Measurements from ENCODE around the gene FAM162B. TPM values are rescaled to one million over a fixed set of nuclear protein-coding genes. Genes with fewer than 3 reads are reported as not detected.

The FAM162B gene
- not detected for total RNA-seq

DNA sequence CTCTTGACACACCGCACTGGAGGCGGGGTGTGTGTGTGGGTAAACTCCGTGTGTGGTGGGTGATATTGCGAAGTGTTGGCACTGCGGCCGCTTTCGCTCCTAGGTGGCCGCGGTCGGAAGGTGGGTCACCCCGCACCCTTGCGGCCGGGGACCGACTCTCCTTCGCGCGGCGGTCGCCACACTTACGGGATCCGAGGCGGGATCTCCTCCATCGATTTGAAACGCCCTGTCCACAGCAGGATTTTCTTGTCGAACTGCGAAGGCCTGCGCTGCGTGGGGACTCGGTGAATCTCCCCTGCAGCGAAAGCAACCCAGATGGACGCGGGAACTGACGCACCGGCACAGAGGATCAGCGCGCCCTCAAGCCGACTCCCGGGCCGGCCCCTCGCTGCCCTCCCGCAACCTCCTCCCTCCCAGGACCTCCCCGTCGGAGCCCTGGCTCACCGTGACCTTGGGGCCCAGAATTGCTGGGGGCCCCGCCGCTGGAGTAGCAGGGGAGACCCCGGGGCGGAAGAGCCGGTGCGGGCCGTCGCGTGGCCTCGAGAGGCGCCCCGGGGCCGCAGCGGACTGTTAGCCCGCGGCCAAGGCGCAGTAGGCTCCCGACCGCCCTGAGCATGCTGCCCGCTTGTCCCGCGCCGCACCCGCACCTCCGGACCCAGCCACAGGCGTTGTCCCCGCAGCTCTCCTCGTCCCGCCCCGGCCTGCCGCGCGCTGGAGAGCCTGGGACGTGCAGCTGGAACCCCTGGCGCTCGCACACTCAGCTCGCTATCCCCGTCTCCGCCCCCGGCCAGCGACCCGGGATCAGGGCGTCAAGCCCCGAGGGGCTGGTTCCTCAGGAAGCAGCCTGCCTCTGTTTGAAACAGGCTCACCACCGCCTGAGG lies at the start of gene FAM162B:
Gene FAM162B (minus strand): TSS at position 759 of the 881 bp plus-strand sequence. CDS start 143 bp downstream, at position 616.
- ATAC-seq: peak; percentile 46 to 65
- no peak within 1 kb of the TSS for H3K27ac Mint-ChIP-seq
- H3K9me3 Mint-ChIP-seq: no peaks in the 10 kb centered on the region
- DNase-seq (ENCODE audit: low spot score in 2 of 2): peak in 1 of 2 donors; percentile 10
- H3K36me3 Mint-ChIP-seq: peaks cover 8 to 12% of the 10 kb centered on the region in 2 donors

DNA sequence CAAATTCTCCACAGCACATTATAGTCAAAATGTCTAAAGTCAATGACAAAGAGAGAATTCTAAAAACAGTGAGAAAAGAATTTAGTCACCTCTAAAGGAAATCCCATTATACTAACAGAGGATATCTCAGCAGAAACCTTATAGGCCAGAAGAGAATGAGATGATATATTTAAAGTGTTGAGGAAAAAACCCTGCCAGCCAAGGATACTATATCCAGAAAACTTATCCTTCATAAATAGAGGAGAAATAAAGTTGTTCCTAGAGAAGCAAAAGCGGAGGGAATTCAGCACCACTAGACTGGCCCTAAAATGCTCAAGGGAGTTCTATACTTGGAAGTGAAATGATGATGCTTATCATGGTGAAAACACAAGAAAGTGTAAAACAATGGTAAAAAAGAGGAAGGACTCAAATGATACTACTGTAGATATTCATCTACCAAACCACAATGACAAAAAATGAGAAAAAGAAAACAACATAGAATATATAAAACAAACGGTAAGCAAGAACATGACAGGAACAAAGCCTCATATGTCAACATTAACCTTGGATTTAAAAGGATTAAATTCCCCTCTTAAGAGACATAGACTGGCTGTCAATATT lies 46.6 kb upstream of the FAM162B start:
- Mint-ChIP-seq H3K36me3 (peaks cover 0 to 7% of the 10 kb centered on the region in 2 donors), H3K27ac (no peak overlapping the region), H3K9me3 (peaks cover 13 to 18% of the 10 kb centered on the region in 2 donors)
- DNase-seq (ENCODE audit: low spot score in 2 of 2) (no peak), ATAC-seq (no peak)

DNA sequence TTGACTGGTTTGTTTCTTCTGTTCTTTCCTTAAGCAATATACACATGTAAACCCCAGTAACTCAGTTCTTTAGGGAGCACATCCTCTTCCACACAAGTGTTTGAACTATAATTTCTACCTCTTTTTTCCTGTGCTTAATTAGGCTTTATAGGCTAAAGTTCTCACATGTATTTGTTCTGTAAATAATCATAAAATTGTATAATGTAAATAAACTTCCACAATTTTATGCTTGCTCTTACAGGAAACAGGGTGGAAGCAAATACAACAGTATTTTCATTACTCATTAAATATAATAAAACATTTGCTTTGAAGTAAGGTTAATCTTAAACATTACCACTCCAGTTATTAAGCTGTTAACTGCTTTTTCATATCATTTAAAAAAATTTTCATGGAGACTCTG lies 36.5 kb upstream of the FAM162B start:
- Mint-ChIP-seq H3K9me3 (no peaks in the 10 kb centered on the region), H3K27ac (no peak overlapping the region), H3K36me3 (no peaks in the 10 kb centered on the region)
- no peak for ATAC-seq
- no peak for DNase-seq (ENCODE audit: low spot score in 2 of 2)

DNA sequence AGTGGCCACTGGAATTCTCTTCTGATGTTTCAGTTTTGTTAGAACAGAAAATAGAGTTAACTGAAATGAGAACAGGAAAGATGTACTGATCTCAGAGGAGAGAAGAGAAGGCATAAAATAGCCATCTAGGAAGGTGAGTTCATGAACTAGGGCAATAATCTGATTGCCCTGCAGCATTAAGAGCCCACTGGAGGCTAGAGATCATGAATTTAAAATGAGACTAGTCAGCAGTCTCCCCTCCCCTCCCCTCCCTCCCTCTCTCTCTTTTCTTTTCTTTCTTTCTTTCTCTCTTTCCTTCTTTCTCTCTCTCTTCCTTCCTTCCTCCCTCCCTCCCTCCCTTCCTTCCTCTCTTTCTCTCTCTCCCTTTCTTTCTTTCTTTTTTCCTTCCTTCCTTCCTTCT lies 34.4 kb upstream of the FAM162B start:
- no peak overlapping the region for H3K27ac Mint-ChIP-seq
- no peak for DNase-seq (ENCODE audit: low spot score in 2 of 2)
- no peak for ATAC-seq
- no peaks in the 10 kb centered on the region for H3K36me3 Mint-ChIP-seq
- H3K9me3 Mint-ChIP-seq: no peaks in the 10 kb centered on the region

DNA sequence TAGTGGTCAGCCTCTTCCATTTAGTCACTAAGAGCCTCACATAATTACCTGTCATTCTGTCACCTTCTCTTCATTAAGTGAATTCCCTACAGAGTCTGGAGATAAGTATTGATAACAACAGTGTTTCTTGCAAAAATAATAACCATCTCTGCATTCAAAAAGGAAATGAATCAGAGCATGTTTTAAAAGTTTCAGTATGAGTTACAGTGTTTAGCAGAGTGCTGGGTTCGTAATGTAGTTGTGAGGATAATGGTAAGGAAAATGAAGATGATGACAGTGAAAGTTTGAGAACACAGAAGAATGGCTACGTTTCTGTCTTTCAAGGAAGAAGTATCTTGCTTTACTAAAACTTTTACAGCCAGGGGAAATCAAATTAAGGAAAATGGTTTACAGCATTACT lies 32.1 kb upstream of the FAM162B start:
- peak in 1 of 2 donors; percentile 60 for ATAC-seq
- DNase-seq (ENCODE audit: low spot score in 2 of 2): no peak
- Mint-ChIP-seq H3K9me3 (no peaks in the 10 kb centered on the region), H3K27ac (no peak overlapping the region), H3K36me3 (no peaks in the 10 kb centered on the region)

DNA sequence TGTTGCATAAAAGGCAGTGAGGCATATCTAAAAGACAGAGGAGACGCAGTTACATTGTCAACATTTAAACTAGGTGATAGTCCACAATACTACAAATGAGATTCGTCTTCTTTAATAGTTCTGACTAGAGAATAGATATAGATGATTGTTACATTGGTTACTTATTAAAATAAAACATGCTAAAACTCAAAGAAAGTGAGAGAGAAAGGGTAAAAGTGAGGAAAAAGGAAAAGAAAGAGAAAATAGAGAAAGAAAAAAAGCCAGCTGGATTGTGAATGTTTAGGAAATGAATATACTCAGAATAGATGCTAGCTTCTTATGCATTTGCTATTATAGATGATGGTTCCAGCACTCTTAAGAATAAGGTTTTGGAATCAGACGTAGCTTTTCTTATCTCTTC lies 27.7 kb upstream of the FAM162B start:
- ATAC-seq (no peak), DNase-seq (ENCODE audit: low spot score in 2 of 2) (no peak)
- Mint-ChIP-seq H3K27ac (no peak overlapping the region), H3K36me3 (no peaks in the 10 kb centered on the region), H3K9me3 (no peaks in the 10 kb centered on the region)

DNA sequence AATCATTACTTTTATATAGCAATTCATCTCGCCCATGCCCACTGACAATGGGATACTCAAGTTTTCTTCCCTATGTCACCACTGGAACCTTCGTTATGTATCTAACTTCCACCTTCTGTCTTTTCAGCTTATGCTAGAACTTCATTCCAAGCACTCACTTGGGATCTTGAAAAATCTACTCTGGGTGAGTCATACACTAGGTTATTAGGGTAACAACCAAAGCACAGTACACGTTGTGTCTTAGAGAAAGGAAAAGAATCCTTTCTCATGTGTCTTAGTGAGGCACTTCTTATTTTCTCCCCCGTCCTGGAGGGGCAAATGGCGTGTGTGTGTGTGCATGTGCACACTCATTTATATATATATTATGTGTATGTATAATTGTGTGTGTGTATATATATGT lies 18.3 kb upstream of the FAM162B start:
- H3K9me3 Mint-ChIP-seq: no peaks in the 10 kb centered on the region
- H3K27ac Mint-ChIP-seq: no peak overlapping the region
- ATAC-seq (no peak), DNase-seq (ENCODE audit: low spot score in 2 of 2) (no peak)
- H3K36me3 Mint-ChIP-seq: no peaks in the 10 kb centered on the region

DNA sequence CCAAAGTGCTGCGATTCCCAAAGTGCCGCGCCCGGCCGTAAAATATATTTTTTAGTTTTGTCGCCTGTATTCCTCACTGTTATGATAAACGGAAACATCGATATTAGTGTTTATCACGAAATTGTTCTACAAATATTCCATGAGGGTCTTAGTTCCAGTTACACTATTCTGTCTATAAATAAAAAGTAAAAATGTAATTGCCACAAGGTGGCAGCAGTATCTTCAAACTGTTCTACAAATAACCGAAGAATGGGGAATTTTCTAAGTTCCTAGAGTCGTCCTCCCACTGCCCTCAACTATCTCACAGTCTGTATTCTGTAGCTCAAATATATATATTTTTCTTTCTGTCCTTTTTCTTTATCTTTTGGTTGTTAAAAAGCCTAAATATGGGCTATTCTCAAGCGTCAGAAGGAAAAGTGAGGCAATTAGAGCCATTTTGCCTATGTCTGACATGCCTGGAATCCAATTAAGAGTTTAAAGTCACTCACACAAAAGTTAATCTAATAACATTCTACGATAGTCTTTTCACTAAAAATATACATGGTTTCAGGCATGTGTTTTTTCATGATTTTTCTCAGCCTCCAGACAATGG lies 14.2 kb upstream of the FAM162B start:
- DNase-seq (ENCODE audit: low spot score in 2 of 2) (no peak), ATAC-seq (no peak)
- Mint-ChIP-seq H3K27ac (no peak overlapping the region), H3K36me3 (no peaks in the 10 kb centered on the region), H3K9me3 (no peaks in the 10 kb centered on the region)

DNA sequence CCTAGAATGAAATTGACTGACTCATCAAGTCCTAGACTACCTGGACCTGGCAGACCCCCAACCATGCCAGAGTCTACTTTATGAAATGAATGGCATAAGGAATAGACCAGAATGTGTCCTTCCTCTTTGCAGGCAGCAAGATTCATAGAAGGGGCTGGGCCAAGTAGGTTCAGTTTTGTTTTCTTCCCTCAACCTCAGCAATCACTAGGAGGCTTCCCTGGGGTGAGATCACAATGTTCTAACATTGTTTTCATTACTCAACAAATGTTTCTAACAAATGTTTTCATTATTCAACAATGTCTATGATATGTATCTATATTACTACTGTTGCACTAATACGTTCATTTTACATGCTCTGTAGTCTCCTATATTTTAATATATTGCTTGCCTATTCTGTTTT lies 8.4 kb upstream of the FAM162B start:
- ATAC-seq (no peak), DNase-seq (ENCODE audit: low spot score in 2 of 2) (no peak)
- Mint-ChIP-seq H3K36me3 (no peaks in the 10 kb centered on the region), H3K9me3 (no peaks in the 10 kb centered on the region), H3K27ac (no peak overlapping the region)

DNA sequence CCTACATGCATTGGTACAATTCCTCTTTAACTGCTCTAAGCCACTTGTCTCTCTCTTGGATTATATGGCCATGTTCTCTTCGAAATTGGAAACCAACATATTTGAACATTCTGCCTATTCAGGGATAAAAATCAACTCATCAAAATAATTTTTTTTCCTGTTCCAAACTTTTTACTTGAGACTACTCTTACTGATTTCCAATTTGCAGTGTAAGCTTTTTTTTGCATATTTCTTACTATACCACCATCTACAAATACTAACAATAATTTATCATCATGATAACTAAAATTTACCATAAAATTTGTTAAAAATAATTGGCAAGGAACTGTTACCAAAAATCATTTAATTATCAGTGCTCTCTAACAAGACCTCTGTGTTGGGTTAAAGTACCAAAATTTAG lies 6.9 kb upstream of the FAM162B start:
- no peaks in the 10 kb centered on the region for H3K9me3 Mint-ChIP-seq

DNA sequence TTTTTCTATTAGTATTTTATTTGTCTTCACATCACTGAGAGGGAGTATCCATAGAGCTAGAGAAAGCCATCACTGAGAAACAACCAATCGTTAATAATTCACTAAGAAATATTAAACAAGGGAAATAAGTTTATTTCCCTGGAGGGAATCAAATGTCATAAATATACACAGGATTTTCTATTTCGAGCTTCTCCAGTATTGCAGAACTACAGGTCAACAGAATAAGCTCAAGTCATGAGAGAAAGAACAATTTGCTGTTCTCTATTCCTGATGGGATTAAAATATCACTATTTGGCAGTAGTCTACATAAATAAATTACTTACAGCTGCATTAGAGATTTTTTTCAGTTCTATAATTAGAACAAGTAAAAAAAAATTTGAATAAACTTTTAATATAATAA lies 2.2 kb upstream of the FAM162B start:
- Mint-ChIP-seq H3K9me3 (no peaks in the 10 kb centered on the region), H3K27ac (no peak overlapping the region), H3K36me3 (peaks cover 8 to 12% of the 10 kb centered on the region in 2 donors)
- DNase-seq (ENCODE audit: low spot score in 2 of 2) (no peak), ATAC-seq (no peak)

More for the DNA sequence above, 6.9 kb upstream of the FAM162B start:
- ATAC-seq (no peak), DNase-seq (ENCODE audit: low spot score in 2 of 2) (no peak)
- no peaks in the 10 kb centered on the region for H3K36me3 Mint-ChIP-seq
- no peak overlapping the region for H3K27ac Mint-ChIP-seq

DNA sequence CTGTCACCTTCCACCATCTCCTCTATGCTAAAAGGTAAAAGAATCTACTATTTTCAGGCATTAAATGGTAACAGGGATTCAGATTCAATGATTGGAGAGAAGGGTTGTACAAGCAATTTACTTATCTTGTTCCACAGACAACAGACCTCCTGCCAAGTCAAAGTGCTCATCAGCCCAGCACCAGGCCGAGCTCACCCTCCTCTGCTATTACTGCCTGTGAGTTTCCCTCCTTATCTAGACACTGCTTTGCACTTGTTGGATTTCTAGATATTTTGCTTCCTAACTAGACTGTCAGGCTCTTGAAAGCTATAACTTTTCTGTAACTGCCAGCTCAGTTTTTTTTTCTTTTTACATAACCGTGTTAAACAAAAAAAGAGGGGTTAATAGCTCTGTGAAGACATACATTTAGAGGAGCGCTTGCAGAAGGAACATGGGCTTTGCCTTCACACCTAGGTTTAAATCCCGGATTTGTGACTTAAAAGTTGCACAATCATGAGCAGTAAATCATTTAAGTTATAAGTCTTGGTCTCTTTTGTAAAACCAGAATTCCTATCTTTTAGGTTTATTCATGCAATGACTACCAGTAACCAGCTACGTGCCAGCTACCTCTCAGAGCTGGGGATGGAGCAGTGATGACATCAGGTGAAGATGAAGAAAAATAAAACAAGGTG lies 1.1 kb upstream of the FAM162B start:
- H3K9me3 Mint-ChIP-seq: no peaks in the 10 kb centered on the region
- H3K27ac Mint-ChIP-seq: no peak overlapping the region
- DNase-seq (ENCODE audit: low spot score in 2 of 2) (no peak), ATAC-seq (no peak)
- H3K36me3 Mint-ChIP-seq: peaks cover 8 to 12% of the 10 kb centered on the region in 2 donors

DNA sequence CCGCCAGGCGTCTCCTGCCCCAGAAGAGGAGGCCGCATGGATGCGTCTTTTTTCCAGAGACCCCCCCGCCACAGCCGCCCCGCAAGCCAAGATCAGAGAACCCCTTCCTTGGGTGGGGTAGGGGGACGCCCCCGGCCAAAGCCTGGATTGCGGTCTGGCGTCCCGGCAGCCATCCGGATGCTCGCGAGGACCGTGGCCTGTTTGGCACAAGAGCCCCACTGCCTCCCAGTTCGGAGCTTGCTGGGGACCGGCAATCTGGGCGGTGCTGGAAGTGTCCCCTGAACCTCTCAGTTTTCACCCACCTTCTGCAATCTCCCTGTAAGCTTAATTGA lies 924 bp downstream of the FAM162B start:
- DNase-seq (ENCODE audit: low spot score in 2 of 2): no peak
- Mint-ChIP-seq H3K36me3 (peaks cover 8 to 12% of the 10 kb centered on the region in 2 donors), H3K27ac (no peak overlapping the region), H3K9me3 (no peaks in the 10 kb centered on the region)
- ATAC-seq: no peak

DNA sequence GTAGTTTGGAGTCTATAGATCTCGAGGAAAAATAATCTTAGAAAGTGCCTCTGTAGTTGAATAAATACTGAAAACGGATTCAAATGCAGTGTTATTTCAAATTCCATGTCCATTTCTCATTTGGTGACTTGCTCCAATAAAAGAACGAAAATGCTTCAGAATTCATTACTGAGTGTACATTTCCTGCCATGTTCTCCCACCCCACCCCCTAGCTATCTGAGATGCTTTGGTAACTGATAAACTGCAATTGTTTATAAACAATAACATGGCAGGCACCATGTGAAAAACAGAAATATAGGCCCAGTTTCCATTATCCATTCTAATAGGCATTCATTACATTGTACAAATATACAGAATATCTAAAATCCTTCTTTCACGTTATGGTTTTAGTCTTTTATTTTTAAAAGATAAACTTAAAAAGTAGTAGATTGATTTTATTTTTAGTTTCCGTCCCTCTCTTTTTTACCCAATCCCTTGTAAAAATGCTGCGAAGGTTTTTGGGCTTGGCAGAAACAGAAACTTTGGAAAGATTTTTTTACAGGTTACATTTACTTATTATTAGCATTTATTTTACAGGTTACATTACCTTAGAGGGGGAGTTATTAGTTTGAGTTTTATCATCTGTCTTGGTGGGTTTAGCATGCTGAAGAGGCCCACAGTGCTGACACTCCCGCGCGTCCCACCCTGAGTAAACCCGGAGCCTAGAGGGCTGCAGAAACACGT lies 1.5 kb downstream of the FAM162B start:
- Mint-ChIP-seq H3K27ac (no peak overlapping the region), H3K9me3 (no peaks in the 10 kb centered on the region), H3K36me3 (peaks cover 8 to 12% of the 10 kb centered on the region in 2 donors)
- ATAC-seq (no peak), DNase-seq (ENCODE audit: low spot score in 2 of 2) (no peak)

DNA sequence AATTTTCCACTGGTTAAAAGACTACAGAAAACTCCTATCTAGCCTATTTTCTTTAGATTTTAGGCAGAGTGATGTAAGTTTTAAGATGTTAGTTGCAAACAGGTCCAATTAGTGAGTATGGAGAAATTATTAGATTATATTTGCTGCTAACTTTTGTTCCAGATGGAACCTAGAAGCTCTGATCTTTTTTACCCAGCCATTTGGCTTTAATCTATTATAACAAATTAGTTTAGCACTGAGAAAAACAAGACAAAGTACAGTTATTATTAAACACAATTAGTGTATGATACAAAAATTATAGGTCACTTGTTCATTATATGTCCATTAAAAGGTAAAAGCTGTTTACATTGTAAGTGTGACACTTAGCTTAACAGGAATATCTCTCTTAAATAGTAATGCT lies 2.5 kb downstream of the FAM162B start:
- ATAC-seq (no peak), DNase-seq (ENCODE audit: low spot score in 2 of 2) (no peak)
- Mint-ChIP-seq H3K9me3 (no peaks in the 10 kb centered on the region), H3K36me3 (peaks cover 8 to 12% of the 10 kb centered on the region in 2 donors), H3K27ac (no peak overlapping the region)

DNA sequence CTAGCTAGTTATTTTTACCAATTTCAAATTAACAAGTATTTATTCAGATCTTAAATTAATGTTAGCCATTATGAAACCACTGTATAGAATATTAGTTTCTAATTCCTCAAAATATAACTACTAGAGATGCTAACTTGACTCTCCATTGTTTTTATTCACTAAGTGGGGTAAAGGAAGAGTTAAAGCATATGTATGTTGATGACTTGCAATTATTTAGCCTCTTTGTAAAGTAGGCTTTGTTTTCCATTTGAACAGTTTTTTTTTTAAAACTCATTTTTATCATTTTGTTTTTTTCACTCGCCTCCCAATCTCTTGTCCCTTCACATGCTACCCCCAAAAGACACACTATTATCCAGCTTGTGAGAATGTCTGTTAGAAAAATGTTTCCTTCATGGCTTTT lies 3.3 kb downstream of the FAM162B start:
- DNase-seq (ENCODE audit: low spot score in 2 of 2) (no peak), ATAC-seq (no peak)
- Mint-ChIP-seq H3K27ac (no peak overlapping the region), H3K36me3 (peaks cover 8 to 12% of the 10 kb centered on the region in 2 donors), H3K9me3 (no peaks in the 10 kb centered on the region)

Measured in activated naive CD4-positive, alpha-beta T cell treated with anti-CD3 and anti-CD28 coated beads, Interleukin-2, amount 50 U/mL, for 72 hours (primary cell).